C4-2B (cell line): Measurements from ENCODE around the gene ECT2L.

ENCODE experiments used
- H3K27ac ChIP-seq: fragments of 450-650 bp; 2 replicates; pipeline ENCODE4 v1.5.1; 2017
- ZFX ChIP-seq: fragments of 450-650 bp; IDR thresholded peaks from 2 replicates; pipeline ENCODE4 v1.6.1; 2017
- TF ChIP-seq, protein P1 (sequence below): fragments of 450-650 bp; conservative IDR thresholded peaks from 2 replicates; pipeline ENCODE4 v1.5.1; 2017; ENCODE audit warnings: mild to moderate bottlenecking

ECT2L gene

DNA sequence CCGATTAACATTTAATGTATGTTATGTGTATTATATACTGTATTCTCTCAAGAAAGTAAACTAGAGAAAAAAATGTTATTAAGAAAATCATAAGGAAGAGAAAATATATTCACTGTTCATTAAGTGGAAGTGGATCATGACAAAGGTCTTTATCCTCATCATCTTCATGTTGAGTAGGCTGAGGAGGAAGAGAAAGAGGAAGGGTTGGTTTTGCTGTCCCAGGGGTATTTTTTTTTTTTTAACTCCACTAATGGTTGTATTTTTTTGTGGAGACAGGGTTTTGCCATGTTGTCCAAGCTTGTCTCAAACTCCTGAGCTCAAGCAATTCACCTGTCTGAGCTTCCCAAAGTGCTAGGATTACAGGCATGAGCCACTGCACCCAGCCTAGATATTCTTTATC lies 11.0 kb downstream of the ECT2L start:
- TF ChIP-seq, protein P1, sequence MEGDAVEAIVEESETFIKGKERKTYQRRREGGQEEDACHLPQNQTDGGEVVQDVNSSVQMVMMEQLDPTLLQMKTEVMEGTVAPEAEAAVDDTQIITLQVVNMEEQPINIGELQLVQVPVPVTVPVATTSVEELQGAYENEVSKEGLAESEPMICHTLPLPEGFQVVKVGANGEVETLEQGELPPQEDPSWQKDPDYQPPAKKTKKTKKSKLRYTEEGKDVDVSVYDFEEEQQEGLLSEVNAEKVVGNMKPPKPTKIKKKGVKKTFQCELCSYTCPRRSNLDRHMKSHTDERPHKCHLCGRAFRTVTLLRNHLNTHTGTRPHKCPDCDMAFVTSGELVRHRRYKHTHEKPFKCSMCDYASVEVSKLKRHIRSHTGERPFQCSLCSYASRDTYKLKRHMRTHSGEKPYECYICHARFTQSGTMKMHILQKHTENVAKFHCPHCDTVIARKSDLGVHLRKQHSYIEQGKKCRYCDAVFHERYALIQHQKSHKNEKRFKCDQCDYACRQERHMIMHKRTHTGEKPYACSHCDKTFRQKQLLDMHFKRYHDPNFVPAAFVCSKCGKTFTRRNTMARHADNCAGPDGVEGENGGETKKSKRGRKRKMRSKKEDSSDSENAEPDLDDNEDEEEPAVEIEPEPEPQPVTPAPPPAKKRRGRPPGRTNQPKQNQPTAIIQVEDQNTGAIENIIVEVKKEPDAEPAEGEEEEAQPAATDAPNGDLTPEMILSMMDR = no peak
- no peak for TF ChIP-seq ZFX
- H3K27ac ChIP-seq = no peak overlapping the region

DNA sequence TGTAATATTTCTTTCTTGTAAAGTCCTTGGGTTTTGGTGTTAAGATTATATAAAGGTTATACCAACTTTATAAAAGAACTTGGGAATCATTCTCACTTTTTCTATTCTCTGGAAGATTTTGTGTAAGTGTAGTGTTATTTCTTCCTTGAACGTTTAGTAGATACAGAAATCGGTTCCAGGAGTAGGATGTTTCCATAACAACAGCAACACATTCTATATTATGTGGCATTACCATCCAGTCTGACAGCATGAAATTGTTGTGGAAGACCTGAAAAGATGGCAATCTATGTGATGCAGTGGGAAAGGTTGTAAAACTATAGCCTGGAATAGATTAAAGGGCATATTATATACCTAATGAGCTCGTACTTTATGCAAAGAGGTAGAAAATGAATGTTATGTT lies 13.8 kb downstream of the ECT2L start:
- H3K27ac ChIP-seq = no peak overlapping the region
- TF ChIP-seq, protein P1 = no peak
- TF ChIP-seq ZFX = no peak

DNA sequence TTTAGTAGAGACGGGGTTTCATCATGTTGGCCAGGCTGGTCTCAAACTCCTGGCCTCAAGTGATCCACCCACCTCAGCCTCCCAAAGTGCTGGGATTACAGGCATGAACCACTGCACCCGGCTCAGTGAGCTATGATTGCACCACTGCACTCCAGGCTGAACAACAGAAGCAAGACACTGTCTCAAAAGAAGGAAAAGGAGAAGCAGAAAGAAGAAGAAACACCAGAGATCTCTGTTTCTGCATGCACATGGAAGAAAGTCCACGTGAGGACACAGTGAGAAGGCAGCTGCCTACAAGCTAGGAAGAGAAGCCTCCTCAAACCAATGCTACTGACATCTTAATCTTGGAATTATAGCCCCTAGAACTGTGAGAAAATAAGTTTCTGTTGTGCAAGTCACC lies 16.0 kb downstream of the ECT2L start:
- no peak for TF ChIP-seq ZFX
- TF ChIP-seq, protein P1 = no peak
- H3K27ac ChIP-seq = no peak overlapping the region

DNA sequence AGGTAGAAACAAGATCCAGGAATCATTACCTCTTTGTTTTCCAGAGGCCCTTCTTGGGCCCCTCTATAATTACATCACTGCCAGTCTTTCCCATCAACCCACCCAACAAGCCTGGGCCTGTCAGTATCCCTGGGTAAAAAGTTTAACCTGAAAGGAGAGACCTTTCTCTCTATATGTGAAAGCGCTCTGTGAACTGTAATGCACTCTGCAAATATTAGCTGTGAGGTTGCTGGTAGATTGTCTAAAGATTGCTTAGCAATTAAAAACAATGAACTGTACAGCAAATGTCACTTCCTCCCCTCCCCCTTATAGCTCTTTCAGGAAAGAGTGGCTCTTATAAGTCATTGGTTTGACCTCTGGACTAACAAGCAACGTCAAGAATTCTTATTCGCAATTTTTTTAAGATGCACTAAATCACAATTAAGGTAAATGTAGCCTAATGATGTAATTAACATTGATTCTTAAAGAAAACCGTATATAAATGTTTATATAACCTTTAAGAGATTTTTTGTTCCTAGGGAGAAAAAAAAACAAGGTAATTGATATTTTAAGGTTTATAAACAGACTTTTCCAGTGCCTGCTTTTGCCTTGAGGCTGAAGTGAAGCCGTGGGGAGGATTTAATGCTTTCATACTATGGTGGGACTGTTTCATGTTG lies 18.4 kb downstream of the ECT2L start:
- no peak overlapping the region for H3K27ac ChIP-seq
- TF ChIP-seq, protein P1 = no peak
- no peak for TF ChIP-seq ZFX

DNA sequence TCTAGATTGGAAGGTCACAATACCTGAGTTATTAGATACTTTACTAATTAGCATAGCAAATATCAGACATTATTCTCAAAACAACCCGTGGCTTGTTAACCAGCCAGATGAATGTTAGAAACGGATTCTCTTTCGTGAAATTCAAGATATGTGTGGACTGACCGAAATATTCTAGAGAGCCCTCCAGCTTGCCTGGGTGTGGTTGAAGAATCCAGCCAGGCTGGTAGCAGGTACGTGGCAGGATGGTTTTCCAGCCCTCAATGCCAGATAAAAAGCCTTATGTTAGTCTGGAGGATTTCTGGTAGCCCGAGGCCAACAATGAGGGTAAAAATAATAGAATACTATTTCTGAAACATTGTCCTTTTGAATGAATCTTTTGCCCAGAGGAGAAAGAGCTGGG lies 19.3 kb downstream of the ECT2L start:
- TF ChIP-seq, protein P1 = no peak
- TF ChIP-seq ZFX = no peak

DNA sequence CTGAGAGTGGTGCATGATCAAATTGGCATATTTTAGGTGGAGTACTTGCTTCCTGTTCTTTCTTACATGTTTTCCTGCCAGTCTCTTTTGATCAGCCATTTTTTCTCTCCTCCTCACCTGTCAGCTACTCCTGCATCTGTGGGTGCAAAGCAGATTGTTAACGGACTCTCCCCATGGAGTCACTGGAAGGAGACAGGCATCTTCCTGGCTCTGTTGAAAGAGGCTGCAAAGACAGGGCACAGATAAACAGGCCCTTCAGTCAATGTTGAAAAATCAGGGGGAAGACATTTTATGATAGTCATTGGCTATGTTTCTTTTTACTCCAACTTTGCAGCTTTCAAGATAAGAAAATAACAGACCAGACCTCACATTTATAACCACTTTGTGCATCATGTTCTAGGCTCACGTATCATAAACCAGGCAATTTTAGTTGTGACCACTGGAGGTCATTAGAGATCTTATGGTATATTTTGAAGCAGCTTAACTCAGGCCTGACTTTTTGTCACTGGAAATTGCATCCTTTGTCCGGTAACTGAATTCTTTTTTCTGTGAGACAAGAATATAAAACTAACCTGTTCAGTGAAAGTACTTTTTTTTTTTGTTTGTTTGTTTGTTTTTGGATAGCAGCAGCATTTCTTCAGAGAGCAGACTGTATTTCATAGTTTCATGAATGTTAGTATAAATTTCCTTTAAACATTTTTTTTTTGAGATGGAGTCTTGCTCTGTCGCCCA lies 20.1 kb downstream of the ECT2L start:
- peak overlapping the region; percentile 22 for H3K27ac ChIP-seq
- TF ChIP-seq, protein P1 = peak; percentile 84
- no peak for TF ChIP-seq ZFX

More for the DNA sequence above, 19.3 kb downstream of the ECT2L start:
- no peak overlapping the region for H3K27ac ChIP-seq

DNA sequence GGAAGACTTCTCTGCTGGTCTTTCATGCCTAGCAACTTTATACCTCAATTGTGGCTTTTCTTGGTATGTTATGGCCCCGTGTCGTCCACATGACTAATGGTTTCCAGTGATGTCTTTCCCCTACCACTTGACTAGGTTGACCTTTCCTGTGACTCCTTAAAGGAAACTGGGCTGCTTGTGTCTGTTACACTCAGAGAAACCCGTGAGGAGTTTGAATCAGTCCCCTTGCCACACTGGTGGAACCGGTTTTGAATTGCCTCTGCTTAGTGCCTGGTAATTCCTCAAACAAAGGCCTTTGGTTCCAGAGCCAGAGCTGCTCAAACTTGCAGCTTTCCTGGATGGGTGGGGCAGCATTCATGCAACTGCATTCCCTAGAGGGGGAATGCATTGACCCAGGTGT lies 21.9 kb downstream of the ECT2L start:
- H3K27ac ChIP-seq = peak overlapping the region; percentile 73
- TF ChIP-seq, protein P1 = no peak
- TF ChIP-seq ZFX = no peak
